Frontal cortex (tissue), 4 donors: ENCODE data around the gene IFFO2. TPM values are rescaled to one million over a fixed set of nuclear protein-coding genes. Genes with fewer than 3 reads are reported as not detected.
"Not testable (repeated sequence)": the region's sequence is repeated elsewhere in the genome, so short reads cannot be mapped to it uniquely, and the experiment has no call there.

ENCODE experiments used
- DNase-seq, 2 donors: peaks; one replicate each; pipeline ENCODE4 v3.0.0; 2012; ENCODE audit warnings: low spot score in 2 of 2
- FAIRE-seq: peaks from 2 replicates; lab custom pipeline; 2012; peaks lifted over from hg19 to GRCh38; lab: Jason Lieb, UNC
- total RNA-seq: library from RNA; depleted of rRNA; stranded (reverse); fragments of >200 nt; gene quantifications from one replicate; pipeline ENCODE4 v1.2.3, GENCODE V29; 2014
- donor health status: control.
- donor health status: control.
- donor health status: control.

The IFFO2 gene
- total RNA-seq, 1 donor from 2014 or later: 7.7 TPM

DNA sequence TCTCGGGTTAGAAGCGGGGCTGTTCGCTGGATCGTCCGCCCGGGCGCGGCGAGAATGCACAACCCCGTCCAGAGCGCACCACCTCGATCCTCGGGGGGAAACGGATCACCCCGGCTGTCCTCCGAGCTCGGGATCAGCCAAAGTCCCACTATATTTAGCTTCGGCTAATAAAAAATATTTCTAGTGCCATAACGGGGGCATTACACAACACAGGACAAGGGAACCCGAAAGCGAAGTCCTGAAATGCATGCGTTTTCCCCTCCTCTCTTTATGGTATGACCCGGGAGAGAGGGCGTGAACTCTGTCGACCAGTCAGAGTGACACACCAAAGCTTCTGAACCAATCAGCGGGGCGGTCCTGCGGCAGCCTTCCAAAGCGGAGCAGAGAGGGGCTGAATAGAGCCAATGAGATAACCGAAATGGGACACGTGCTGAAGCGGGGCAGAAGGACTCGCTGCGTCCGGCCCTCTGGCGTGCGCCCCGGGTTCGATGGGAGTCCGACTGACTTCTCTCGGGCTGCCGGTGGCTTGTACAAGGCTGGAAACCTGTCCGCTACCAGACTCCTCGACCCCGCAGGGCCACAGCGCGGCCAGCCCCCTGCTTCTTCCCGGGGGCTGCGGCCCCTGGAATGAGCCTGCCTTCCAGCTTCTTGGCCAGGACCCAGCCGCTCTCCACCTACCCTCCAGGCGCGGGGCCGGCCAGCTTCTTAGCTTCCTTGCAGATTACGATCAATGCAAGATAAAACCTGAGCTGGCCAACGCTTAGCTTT, 53.8 kb downstream of the IFFO2 start, which contains the start of gene ALDH4A1:
Gene ALDH4A1, minus strand, starts transcription at position 33 of the 768 bp plus-strand sequence. Its CDS starts 32 bp downstream, at position 1.
- FAIRE-seq (peak; percentile 85), DNase-seq (peak; percentile 99)

DNA sequence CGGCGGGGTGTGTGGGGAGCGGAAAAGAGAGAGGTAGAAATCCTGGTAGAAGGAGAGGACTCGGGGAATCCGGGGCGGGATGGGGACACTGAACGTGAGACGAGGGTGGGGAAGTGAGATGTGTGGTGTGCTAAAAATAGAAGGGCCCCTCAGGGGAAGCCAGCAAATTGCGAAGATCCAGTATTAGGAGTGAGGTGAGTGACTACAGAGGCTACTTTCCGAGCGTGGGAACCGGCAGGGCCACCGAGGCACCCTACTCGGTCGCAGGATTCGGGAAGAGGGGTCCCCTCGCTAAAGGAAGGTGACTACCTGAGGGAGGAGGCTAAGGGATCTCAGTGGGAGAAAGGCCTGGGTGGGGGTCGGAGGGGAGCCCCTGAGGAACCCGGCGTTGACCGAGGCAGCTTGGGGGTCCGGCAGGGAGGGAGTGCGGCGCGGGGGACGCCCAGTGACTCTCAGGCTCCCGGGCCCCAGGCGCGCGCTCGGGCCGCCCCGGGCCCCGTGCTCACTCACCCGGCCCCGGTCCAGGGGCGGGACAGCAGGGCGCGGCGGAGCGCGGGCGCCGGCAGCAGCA, 54.4 kb downstream of the IFFO2 start:
- peak in 1 of 2 donors; percentile 44 for DNase-seq
- no peak for FAIRE-seq

DNA sequence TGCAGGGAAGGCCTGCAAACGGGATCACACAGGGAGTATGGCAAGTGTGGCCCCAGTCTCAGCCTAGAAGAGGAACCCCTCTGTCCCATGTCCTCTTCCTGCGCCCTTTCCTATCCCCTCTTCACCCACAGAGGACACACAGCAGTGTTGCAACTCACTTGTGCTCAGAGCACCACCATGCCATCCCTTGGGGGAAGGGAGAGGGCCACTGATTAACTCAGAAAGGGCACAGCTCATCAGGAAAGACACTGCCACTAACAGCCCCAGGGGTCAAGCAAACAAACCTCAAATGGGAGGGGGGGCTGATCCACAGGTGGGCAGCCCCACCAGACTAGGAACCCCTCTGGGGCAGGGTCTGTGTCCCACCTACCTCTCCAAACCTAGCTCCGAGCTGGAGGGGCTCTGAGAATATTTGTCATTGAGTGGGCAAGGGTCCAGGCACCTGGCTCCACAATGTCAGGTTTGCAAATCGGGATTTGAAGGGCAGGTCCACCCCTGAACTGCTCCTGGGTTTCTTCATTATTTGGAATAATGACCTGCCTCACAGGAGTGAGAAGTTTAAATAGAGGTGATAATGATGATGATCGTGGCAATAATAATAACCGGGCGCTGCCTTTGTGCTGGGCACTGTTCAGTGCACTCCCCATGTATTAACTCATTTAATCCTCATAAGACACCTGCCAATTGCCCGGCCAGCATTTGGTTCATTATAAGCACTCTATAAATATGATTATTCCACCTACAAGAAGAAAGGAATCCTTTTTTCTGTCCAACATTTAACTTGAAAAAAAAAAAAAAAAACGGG, 55.1 kb downstream of the IFFO2 start:
- DNase-seq (no peak), FAIRE-seq (no peak)

DNA sequence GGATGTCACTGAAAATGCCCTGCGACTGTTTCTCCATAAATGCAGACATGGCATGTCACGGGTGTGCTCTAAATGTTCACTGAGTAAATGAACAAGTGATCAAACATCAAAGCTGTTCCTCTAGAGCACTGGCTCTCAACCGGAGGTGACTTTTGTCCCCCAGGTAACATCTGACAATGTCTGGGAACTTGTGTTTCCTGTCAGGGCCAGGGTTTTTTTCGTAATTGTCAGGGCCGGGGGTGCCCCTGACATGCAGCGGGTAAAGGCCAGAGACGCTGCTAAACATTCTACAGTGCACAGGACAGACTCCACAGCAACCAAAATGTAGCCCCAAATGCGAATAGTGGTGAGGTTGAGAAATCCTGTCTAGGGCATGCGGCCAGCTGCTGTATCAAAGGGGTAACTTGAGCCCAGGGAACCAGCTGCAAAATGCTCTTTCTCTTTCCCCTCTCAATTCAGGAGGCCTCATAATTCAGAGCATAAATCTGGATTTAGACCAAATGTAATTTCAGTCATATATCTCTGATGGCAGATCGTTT, 56.1 kb downstream of the IFFO2 start:
- DNase-seq (no peak), FAIRE-seq (no peak)

DNA sequence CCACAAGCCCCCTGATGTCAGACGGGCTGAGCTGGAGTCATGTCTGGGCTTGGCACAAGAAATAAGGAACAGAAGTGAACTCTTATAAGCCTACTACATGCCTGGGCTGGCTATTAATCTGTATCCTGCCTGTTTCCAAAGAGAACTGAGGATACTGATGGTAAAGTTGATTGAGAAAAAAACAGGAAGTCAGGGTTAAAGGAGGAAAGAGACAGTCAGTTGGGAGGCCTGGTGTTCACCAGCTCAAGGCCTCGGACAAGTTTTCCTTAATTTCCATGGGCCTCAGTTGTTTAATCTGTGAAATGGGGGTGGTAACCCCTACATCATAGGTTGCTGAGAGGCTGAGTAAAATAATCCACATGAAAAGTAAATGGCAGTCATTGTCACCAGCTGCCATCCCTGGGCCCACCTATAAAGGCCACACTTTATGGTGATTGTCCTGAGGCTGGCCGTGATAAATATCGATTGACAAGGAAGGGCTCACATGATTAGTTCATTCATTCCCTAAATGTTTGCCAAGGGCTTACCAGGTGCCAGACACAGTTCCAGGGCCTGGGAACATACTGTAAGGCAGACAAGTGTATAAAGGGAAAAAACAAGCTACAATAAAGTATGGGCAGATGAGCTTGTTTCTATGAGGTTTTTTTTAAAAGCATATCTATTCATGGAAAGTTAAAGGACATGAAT, 57.0 kb downstream of the IFFO2 start:
- FAIRE-seq (no peak), DNase-seq (no peak)

DNA sequence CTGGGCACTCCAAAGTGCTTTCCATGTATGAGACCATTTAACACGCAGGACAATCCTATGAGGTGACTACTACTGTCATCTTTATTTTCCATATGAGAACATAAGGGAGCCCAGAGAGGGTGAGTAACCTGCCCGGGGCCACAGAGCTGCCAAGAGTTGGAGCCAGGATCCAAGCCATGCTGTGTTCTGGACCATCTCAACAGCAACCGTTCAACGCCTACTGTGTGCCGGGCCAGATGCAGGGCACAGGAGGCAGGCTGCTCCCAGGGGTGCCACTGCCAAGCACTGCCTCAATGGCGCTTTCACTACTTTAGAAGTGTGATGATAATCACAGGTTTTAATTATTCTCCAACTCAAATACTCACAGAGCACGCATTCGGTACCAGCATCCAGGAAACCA, 57.9 kb downstream of the IFFO2 start:
- no peak for FAIRE-seq
- no peak for DNase-seq

DNA sequence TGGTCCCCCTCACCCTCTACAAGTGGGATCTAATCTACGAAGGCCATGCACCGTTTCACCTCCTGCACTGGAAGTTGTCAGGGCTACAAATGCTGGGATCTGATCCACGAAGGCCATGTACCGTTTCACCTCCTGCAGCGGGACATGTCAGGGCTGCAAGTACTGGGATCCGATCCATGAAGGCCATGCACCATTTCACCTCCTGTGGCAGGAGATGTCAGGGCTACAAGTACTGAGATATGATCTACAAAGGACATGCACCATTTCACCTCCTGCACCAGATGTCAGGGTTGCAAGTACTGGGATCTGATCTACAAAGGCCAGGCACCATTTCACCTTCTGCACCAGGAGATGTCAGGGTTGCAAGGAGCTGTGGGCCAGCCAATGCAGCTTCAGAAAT, 61.2 kb downstream of the IFFO2 start:
- FAIRE-seq: no peak
- DNase-seq: no peak

DNA sequence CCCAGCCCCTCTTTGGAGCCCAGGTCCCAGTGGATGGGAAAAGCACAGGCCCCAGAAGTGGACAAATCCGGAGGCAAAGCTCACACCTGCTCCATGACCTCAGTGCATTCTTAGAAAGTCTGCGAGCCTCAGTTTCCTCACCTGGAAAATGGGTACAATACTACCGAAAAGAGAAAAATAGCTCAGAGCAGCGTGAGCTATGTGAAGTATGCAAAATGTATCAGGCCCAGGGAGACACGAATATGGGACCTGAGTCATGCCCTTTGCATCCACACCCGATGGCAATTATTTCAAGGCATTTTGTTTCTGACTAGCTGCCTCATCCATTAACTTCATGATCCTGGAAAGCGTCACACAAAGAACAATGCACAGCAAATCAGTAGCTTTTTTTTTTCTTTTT, 63.4 kb downstream of the IFFO2 start:
- FAIRE-seq (no peak), DNase-seq (no peak)

DNA sequence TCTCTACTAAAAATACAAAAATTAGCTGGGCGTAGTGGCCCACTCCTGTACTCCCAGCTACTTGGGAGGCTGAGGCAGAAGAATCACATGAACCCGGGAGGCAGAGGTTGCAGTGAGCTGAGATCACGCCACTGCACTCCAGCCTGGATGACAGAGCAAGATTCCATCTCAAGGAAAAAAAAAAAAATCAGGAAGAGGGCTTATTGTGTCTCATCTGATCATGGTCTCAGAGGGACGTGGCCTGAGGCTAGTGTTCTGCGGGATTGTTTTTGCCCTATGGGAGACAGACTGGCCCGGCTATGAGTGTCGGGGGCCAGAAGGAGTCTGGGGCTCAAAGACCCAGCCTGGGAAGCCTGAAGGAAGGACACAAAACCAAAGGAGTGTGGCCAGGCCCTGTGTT, 64.6 kb downstream of the IFFO2 start:
- not testable (repeated sequence) for FAIRE-seq

DNA sequence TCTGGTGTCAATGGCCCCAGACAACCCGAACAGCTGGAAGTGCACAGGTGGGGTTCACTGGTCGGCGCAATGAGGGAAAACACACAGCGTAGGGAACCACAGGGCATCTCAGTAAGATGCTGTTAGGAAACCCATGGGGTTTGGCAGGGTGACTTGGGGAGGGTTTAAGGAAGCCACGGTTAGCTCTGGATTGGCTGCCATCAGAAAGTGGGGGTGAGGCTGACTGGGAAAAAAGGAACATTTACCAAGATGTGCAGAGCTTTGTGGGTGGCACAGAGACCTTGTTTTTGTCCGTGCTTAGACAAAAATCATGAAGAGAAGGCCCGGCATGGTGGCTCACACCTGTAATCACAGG, 65.1 kb downstream of the IFFO2 start:
- FAIRE-seq (no peak), DNase-seq (no peak)

More for the DNA sequence above, 64.6 kb downstream of the IFFO2 start:
- not testable (repeated sequence) for DNase-seq

DNA sequence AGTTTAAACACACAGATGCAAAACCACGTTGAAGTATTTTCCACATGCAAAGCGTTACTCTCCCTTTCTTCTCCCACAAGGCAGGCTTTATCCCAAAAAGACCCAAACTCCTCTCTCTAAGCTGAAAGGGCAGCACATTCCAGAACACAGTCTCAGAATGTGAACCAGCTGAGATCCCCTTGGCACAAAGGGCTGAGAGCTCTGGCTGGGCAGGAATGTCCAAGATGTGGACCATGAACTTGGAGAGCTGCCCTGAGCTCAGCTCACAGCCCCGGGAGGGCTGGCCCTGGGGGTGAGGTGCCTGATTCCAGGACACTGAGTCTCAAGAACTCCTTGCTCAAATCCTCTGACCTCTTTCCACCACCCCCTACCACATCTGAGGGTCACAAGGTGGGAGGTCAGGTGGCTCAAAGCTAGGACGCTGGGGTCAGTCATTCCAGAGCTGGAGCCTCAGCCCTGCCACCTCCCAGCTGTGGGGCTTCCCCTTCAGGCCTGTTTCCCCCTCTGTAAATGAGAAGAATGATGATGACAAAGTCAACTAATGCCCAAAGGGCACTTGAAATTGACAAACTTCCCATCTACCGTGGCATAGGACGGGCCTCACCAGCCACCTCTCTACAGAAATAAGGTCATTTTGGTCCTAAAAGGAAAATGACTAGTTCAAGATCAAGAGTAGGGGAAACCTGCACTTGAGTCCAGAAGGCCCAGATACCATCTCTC, 65.6 kb downstream of the IFFO2 start:
- FAIRE-seq (no peak), DNase-seq (peak in 1 of 2 donors; percentile 35)

DNA sequence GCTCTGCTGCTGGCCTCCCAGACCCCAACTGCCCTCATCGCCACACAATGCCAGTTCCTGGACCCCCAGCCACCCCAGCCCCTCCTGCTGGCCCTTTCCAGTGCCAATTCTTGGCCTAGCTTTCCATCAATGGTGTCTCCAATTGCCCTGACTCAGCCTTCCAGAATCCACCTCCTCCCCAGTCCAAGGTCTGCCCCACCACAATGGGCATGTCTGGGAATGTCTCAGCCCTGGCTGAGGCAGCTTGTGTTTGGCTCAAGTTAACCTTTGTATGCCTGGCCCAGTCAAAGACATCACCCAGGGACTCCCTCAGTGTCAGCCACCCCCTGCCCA, 70.5 kb downstream of the IFFO2 start:
- FAIRE-seq (no peak), DNase-seq (no peak)

DNA sequence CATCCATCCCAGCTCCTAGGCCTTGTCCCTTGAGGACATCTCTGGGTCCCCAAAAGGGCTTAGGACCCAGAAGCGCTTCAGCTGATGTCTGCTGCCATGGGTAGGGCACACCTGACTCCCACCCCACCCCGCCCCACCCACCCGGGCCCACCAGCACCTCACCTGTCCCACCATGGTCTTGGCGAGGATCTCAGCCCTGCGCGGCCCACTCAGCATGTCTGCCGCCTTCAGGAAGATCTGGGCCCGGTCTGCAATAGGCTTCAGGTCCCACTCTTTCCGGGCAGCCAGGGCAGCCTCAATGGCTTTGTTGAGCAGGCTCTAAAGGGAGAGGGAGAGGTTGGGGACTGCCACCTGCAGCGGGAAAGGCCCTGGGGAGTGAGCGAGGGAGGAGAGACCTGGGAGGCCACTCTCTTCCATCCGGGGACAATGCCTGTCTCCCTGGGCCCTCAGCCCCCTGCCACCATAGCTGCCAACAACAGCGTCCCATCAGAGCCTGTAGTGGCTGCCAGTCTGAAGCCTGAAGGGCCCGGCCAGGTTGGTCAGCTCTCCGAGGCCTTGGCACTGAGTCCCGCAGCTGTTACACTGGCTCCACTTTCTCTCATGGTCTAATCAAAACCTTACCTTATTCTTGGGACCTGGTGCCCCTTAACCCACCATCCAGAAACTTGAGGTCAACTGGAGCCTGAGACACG, 71.0 kb downstream of the IFFO2 start:
- FAIRE-seq (no peak), DNase-seq (no peak)

DNA sequence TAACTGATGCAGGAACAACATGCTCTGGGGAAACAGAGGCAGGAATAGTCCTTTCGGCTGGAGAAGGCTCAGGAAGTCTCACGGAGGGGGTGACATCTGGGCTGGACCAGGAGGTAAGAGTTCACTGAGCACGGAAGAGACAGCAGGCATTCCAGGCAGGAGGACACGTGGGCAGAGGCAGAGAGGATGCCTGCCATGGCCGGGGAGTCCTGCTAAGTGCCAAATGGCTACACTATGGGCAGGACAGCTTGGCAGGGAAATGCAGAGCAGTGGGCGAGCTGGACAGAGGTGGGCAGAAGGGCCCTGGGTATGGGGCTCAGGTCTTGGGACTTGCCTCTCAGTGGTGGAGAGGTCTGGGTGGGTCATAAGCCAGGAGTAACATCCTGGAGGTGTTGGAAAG, 71.7 kb downstream of the IFFO2 start:
- DNase-seq: no peak
- no peak for FAIRE-seq

DNA sequence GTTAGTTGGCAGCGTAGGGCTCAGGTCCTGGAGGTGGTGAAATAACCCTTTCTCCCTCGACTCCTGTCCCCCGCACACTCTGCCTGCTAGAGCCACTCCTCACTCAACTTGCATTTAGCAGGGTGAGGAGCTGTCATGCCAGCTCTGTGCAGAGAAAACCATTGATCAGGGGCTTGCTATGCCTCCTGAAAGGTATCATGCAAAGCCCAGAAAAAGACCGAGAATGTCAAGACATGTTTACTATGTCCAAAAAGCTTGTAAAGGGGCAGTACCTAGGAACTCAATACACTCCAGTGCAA, 72.1 kb downstream of the IFFO2 start:
- no peak for FAIRE-seq

DNA sequence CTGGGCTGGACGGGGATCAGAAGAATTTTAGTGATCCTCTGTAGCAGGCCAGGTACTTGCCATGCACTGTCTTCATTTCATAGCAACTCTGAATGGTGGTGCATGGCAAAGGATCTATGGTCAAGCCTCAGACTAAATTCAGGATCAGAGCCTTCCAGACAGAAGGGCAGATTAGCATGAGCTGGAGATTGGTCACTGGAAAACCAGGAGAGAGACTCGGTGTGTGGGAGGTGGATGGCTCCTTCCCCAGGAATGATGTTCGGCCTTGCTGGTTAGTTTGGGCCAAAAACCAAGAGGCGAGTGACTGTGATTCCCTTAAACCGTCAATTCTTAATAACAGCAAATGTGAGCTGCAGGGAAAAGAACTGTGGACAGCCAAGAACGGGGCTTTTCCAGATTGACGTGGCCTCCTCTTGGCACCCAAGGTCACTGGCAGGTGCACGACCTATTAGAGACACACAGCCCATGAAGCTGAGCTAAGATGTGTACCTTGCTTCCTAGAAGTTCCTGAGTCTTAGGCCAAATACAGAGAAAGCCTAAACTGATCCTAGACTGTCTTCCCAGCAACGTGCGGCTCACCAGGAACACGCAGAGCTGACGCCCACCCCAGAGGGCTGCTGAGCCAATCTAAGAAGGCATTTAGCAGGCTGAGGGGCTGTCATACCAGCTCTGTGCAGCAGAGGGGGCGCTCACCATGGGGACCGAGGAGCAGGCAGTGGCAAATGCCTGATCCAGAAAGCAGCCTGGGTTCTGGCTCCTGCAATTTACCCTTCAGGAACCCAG, 72.6 kb downstream of the IFFO2 start:
- DNase-seq (peak; percentile 68 to 79), FAIRE-seq (no peak)

More for the DNA sequence above, 72.1 kb downstream of the IFFO2 start:
- DNase-seq: no peak

DNA sequence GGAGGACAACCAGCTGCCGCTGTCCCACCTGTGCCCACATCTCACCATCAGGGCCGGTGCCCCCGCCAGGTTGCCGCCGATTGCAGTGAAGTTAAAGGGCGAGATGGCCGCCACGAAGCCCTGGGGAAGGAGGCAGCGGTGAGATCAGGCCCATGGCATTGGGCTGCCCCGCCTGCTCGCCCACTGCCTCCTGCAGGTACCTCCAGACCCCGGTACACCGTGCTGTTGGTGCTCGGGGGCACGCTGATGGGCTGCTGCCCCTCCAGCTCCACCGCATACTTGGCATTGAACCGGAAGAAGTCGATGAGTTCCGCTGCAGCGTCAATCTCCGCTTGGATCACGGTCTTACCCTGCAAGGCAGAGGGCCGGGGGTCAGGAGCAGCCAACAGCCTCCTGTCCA, 73.4 kb downstream of the IFFO2 start:
- FAIRE-seq (no peak), DNase-seq (no peak)

DNA sequence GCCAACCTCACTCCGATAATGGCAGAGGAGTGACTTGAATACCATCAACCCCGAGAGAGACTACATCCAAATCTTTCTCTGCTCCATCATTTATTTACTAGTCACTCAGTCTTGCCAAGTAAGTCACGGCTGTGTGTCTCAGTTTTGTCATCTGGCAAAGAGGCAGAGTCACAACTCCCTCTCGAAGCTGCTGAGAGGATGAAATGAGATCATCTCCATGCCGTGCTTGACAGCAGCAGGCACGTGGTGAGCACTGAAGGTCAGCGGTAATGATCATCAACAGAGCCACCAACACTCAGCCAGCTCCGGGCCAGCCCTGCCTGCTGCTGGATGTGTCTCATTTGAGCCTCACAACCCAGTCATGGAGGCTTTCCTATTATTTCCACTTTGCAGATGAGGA, 74.0 kb downstream of the IFFO2 start:
- FAIRE-seq: no peak
- no peak for DNase-seq
